Spleen (tissue), 7 donors: ENCODE data around the gene MAPK6.

Experiments
- POLR2AphosphoS5 ChIP-seq, 3 donors: sonication (generic); formaldehyde crosslinking; IDR thresholded peaks; one replicate each; pipeline ENCODE4 v1.5.1; 2017; ENCODE audit warnings: antibody characterized with exemption in 3 of 3
- TF ChIP-seq, protein P1 (sequence below), 11 experiments: fragments of 200-600 bp in 7 of 11; fragments of 450-650 bp in 4 of 11; sonication (generic) in 4 of 11; IDR thresholded peaks in 8 of 11; conservative IDR thresholded peaks in 3 of 11; 1 replicate in 7 of 11; 2 replicates in 4 of 11; pipeline versions ENCODE4 v1.4.0 to v1.8.0; 2016 to 2021; ENCODE audit warnings: antibody characterized with exemption in 11 of 11, inconsistent platforms in 4 of 11, mild to moderate bottlenecking in 1 of 11
- donor health status: DM: no; HTN: no; CAD: no; lungs with moderate emphysema.
- donor health status: DM: no; HTN: no; CAD: no.
- donor health status: DM: no; HTN: no; CAD: no.

- TF ChIP-seq, protein P1, sequence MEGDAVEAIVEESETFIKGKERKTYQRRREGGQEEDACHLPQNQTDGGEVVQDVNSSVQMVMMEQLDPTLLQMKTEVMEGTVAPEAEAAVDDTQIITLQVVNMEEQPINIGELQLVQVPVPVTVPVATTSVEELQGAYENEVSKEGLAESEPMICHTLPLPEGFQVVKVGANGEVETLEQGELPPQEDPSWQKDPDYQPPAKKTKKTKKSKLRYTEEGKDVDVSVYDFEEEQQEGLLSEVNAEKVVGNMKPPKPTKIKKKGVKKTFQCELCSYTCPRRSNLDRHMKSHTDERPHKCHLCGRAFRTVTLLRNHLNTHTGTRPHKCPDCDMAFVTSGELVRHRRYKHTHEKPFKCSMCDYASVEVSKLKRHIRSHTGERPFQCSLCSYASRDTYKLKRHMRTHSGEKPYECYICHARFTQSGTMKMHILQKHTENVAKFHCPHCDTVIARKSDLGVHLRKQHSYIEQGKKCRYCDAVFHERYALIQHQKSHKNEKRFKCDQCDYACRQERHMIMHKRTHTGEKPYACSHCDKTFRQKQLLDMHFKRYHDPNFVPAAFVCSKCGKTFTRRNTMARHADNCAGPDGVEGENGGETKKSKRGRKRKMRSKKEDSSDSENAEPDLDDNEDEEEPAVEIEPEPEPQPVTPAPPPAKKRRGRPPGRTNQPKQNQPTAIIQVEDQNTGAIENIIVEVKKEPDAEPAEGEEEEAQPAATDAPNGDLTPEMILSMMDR (IDR thresholded peaks at IDR 0.05 in 8 of 11, conservative IDR thresholded peaks at IDR 0.05 in 3 of 11): no peak
- TF ChIP-seq POLR2AphosphoS5 (IDR thresholded peaks at IDR 0.05): no peak
Measured at GRCh38 chr15:52083603-52084002, 64.6 kb downstream of the MAPK6 start.
